ENCODE results near the gene GPHA2.

- TF ChIP-seq CTCF (IDR thresholded peaks at IDR 0.05; ENCODE audit: low read depth, low read length) = no peak
- TF ChIP-seq EZH2phosphoT487 (IDR thresholded peaks at IDR 0.05; ENCODE audit: low read depth) = no peak
Observed at GRCh38 chr11:64891215-64891848, 44.4 kb downstream of the GPHA2 start.
